ENCODE measurements around the gene MAP3K19.

DNA sequence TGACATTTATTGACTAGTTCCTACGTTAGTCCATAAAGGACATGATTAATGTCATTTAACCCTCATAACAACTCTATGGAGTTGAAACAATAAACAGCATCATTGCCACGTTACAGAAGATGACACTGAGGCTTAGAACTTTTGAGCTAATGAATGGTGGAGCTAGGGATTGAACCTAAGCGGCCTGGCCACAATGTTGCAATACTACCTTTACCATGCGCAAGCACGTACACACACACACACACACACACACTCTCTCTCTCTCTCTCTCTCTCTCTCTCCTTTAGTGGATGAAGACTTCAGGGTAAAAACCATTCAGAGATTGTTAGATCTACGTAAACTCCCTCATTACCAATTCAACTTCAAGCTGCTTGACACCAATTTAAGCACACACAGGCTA lies 875 bp upstream of the MAP3K19 start:
- TF ChIP-seq, protein P1, sequence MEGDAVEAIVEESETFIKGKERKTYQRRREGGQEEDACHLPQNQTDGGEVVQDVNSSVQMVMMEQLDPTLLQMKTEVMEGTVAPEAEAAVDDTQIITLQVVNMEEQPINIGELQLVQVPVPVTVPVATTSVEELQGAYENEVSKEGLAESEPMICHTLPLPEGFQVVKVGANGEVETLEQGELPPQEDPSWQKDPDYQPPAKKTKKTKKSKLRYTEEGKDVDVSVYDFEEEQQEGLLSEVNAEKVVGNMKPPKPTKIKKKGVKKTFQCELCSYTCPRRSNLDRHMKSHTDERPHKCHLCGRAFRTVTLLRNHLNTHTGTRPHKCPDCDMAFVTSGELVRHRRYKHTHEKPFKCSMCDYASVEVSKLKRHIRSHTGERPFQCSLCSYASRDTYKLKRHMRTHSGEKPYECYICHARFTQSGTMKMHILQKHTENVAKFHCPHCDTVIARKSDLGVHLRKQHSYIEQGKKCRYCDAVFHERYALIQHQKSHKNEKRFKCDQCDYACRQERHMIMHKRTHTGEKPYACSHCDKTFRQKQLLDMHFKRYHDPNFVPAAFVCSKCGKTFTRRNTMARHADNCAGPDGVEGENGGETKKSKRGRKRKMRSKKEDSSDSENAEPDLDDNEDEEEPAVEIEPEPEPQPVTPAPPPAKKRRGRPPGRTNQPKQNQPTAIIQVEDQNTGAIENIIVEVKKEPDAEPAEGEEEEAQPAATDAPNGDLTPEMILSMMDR (IDR thresholded peaks at IDR 0.05; ENCODE audit: insufficient read depth, low read depth, low read length) = no peak
- no peak for TF ChIP-seq EZH2 (IDR thresholded peaks at IDR 0.05; ENCODE audit: insufficient read depth, low read length)
